Epidermal melanocyte (primary cell): ENCODE data around the gene HTD2.
"Not testable (repeated sequence)": the region's sequence is repeated elsewhere in the genome, so short reads cannot be mapped to it uniquely, and the experiment has no call there.

Experiments
- DNase-seq: peaks from one replicate; pipeline ENCODE4 v3.0.0; 2011; ENCODE audit warnings: low spot score; ENCODE audit not compliant: insufficient read length

The HTD2 gene

DNA sequence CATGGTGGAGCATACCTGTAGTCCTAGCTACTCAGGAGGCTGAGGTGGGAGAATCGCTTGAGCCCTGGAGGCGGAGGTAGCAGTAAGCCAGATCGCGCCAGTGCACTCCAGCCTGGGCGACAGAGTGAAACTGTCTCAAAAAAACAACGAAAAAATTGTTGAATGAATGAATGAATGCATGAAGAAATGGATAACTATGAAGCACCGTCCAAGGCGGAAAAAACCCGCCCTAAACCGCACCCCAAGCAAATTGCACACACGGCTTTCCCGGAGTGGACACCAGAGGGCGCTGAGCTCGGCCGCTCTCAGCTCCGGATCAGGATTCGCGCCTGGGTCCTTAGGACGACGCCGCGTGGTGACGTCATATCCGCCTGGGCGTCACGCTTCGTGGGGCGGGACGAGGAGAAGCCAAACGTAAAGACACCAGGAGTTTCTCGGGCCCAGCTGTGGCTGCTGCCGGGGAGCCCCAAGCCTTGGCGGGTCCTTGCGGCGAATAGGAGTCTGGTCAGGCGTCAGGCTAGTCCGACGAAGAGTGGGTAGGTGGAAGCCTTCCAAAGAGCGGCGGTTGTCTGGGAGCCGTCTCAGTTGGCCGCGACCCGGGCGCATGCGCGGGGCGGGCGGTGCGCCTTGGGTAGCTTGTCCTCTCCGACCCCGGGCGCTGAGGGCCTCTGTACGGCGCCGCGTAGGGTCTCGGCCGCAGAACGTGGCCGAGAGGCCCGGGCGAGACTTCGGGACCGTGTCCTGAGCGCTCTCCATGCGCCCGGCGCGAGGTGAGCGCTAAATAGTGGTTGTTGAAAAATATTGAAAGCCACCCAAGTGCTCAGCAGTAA is at the start of gene HTD2, which contains the start of gene RPP14:
Gene HTD2 (plus strand): TSS at position 639 of the 830 bp plus-strand sequence. CDS start 11,094 bp downstream, outside the sequence.
Gene RPP14 (plus strand): TSS at position 364 of the 830 bp plus-strand sequence. CDS start 4,085 bp downstream, outside the sequence.
- DNase-seq = peak; percentile 81

DNA sequence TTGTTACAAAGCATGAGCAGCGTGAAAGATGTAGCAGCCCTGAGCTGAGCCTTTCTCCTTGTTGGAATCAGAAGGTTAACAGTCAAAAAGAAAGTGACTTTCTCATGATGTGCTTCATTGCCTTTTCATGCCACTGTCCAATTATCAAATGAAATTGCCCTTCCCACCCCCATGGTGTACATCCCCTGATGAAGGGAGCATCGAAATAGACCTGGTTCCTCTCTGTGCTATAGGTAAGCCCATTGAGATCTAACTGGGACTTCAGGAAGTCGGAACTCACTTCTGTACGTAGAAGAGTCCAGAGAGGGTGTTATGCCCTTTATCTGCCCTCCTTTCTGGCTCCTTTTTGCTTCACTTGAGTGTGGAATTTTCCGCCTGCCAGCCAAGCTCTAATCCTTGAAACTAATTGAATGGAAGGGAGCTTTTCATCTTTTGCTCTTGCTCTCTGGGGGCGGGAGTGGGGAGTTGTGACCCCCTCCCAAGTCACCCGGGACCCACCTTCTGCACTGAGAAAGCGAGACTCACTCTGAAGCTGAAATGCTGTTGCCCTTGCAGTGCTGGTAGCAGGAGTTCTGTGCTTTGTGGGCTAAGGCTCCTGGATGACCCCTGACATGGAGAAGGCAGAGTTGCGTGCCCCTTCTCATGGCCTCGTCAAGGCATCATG is 47.8 kb upstream of the HTD2 start:
- DNase-seq = no peak

DNA sequence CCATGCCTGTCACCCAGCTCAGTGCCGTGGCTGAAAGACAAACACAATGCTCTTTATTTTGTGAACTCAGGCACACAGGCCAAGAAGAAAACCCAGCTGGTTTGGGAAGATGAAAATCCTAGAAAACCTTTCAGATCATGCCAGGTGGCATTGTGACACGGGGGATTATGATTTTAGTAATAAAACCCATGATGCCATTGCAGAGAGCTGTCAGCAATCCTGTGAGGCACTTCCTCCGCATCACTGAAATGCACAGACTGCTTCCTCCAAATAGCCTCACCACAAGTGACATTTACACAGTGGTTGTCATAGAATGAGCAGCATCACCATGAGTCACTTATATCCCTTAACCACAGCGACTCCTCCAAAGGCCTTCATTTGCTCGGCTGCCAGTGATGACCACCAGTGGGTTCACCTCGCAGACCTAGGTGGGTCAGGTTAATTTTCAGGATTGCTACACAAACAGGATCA is 46.0 kb upstream of the HTD2 start:
- DNase-seq = no peak

DNA sequence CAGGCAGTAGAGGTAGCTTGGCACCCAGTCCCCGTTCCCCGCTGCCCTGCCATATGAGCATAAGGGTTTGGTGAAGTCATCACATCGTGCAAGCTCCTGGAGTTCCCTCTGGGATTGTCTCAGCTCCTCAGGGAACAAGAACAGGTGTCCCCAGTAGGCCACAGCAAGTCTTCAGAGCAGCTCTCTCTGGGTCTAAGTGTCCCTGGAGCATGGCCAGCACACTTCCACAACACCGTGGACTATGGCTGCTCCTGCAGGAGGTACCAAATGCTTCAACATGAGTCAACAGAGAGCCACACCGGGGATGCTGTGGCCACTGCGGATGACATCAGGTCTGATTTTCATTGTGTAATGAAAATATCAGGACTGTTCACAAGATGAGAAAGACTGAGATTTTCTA is 45.6 kb upstream of the HTD2 start:
- no peak for DNase-seq

DNA sequence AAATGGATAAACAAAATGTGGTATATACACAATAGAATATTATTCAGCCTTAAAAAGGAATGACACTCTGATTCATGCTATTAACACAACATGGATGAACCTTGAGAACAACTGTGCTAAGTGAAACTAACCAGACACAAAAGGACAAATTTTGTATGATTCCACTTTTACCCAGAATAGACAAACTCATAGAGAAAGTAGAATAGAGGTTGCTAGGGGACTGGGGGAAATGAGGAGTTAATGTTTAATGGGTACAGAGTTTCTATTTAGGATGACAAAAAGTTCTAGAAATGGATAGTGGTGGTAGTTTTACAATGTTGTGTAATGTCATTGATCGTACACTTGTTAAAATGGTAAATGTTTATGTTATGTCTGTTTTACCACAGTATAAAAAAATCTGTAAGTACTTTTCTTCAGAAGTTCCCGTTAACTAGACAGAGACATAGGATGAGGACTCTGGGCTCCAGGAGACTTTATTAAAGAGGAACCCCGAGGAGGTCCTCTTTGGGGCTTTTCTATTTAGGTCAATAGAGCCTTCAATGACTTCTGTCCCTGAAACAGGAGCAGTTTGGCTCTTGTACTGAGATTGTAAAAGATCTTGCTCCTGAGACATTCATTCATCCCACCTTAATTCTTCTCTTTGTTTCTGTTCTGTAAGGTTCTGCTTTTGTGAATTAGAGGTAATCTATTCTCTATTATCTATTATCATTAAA is 44.2 kb upstream of the HTD2 start:
- DNase-seq = no peak

DNA sequence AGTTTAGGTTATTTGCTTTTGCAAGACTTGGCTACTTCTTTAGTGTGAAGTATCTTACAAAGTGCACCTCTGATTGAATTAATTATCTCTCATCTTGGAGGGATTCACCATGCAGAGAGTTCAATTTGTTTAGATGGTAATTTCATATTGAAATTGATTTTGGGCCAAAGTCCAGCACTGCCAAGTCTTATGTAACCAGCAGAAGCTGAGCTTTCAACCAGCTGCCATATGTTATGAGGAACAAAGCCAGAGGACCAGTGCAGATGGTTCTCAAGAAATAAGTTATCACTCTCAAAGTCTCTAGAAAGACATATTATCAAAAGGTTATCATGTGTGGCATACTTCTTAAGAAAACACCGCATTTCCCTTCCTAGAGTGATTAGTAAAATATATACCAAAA is 39.7 kb upstream of the HTD2 start:
- DNase-seq = no peak

DNA sequence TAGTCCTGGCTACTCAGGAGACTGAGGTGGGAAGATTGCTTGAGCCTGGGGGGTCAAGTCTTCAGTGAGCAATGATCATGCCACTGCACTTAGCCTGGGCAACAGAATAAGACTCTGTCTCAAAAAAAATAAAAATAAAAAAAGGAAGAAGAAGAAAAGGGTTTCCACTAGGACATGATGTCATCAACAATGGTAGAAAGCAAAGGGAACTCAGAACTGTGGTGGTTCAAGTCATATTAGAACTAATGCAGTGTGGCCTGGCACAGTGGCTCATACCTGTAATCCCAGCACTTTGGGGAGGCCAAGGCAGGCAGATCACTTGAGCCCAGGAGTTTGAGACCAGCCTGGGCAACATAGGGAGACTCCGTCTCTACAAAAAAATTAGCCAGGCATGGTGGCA is 38.8 kb upstream of the HTD2 start:
- DNase-seq = not testable (repeated sequence)

DNA sequence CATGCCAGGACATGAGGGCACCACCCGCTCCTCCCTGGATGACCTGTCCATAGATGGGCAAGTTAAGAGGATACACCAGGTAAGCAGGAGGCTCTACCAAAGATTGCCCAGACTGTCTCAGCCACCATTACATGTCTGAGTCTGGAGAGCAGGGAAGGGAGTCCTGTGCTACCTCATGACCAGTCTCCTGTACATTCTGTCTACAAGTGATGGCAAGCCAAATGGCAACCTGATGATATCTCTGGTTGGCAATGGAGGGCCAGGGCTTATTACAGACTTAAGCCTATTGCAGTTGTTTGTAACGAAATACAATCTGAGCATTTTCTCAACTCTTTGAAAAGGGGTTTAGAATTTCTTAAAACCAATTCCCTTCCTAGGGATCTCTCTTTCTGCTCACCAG is 37.0 kb upstream of the HTD2 start:
- DNase-seq = no peak

DNA sequence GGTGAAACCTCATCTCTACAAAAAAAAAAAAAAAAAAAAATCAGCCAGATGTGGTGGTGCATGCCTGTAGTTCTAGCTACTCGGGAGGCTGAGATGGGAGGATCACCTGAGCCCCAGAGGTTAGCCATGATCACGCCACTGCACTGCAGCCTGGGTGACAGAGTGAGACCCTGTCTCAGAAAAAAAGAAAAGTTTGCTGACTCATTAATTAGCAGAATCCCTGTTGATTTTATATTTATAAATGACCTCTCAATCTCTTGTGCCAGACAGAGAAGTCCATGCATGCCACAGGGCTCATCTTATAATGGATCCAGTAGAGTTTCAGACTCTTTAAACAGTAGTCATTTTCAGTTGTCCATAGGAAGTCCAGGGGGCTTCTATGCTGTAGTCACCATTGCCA is 35.8 kb upstream of the HTD2 start:
- no peak for DNase-seq

DNA sequence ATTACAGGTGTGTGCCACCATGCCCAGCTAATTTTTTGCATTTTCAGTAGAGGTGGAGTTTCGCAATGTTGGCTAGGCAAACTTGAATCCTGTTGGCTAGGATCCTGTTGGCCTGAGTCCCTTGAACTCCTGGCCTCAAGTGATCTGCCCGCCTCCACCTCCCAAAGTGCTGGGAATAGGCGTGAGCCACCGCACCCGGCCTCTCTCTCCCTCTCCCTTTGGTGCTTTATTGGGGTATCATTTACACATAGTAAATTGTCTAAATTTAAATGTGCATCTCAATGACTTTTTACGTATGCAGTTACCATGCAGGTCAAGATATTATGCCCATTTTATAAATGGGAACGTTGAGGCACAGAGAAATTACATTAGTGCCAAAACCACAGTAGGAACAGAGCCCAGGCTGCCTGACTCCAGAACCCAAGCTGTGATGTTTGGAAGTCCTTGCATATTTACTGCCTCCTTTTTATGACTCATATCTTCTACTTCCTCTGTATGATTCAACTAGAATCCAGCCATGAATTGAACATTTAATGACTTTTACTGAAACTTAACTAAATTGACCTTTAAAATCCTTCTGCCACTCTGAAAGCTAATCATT is 34.3 kb upstream of the HTD2 start:
- no peak for DNase-seq

DNA sequence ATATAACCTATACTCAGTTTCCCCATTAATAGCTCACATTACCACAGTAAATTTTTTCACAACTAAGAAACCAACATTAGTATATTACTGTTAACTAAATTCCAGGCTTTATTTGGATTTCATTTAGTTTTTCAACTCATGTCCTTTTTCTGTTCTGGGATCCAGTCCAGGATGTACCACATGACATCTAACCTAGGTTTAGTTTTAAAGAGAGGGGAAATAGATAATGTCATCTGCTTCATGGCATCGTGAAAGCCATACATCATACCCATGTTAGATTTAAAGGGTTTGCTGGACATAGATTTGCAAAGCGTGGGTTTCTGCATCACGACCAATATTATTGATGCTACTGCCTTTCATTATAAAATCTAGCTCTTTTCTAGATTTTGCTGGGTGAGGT is 33.4 kb upstream of the HTD2 start:
- DNase-seq = no peak

DNA sequence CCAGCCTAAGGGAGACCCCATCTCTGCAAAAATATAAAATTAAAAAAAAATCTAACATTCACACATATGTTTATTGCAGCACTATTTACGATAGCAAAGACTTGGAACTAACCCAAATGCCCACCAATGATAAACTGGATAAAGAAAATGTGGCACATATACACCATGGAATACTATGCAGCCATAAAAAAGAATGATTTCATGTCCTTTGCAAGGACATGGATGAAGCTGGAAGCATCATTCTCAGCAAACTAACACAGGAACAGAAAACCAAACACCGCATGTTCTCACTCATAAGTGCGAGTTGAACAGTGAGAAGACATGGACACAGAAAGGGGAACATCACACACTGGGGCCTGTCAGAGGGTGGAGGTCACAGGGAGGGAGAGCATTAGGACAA is 33.0 kb upstream of the HTD2 start:
- DNase-seq = not testable (repeated sequence)

DNA sequence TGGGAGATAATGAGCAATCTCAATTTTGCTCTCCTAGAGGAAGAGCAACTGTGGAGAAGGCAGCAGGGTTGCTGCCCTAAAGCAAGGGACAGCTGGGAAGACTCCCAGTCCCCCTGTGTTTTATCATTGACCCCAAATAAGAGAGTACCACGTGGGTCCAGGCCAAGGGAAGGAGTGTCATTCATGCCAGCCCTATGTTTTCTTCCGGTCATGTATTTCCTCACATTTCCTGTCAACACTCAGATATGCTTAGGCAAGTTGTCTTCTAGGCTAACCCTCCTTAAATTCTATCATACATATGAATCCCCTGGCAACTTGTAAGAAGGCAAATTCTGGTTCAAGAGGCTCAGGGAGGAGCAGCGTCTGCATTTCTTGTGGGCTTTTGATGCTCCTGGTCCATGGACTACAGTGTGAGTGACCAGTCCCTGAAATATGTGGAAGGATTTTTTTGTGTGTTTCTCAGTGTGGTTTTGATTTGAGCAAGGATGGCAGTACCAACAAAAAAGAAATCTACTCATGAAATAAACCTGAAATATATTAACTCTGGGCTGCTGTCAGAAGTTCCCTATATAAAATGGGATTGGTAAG is 32.2 kb upstream of the HTD2 start:
- no peak for DNase-seq

DNA sequence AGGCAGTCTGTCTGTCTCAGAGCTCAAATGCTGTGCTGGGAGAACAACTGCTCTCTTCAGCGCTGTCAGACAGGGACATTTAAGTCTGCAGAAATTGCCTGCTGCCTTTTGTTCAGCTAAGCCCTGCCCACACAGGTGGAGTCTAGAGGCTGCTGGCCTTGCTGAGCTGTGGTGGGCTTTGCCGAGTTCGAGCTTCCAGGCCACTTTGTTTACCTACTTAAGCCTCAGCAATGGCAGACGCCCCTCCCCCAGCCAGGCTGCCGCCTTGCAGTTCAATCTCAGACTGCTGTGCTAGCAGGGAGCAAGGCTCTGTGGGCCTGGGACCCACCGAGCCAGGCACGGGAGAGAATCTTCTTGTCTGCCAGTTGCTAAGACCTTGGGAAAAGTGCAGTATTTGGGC is 25.3 kb upstream of the HTD2 start:
- DNase-seq = no peak

DNA sequence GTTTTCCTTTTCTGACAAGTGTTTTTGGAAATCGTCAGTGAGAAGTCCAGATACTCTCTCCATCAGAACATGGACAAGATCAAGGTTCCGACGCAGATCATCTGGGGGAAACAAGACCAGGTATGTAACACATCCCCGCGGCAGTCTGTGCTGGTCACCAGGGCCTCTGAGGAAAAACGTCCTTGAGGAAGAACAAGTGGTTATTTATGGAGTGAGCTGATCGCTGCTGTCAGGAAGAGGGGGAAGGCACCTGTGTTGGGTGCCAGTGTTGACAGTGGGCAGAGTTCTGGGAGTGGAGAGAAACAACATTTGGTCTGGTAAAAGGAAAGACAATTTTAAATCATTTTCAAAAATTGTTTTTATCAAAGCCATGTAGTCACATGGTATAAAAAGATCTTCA is 21.0 kb upstream of the HTD2 start:
- no peak for DNase-seq

DNA sequence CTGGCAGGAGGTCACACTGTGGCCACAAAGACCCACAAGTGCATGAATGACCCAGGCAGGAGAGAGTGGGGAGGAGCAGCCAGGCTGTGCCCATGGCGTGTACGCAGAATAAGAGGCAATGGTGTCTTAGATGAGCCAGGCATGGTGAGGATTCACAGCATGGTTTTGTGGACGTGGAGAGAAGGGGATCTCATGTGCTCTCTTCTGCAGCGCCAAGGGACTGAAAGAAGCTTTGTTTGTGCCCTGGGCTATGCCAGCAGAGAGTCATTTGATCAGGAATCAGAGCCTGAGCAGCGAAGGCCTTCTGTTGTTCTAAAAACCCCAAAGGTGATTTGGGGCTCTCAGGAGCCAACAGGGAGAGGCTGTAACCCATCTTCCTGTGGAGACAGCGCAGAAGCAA is 19.0 kb upstream of the HTD2 start:
- DNase-seq = peak; percentile 56

DNA sequence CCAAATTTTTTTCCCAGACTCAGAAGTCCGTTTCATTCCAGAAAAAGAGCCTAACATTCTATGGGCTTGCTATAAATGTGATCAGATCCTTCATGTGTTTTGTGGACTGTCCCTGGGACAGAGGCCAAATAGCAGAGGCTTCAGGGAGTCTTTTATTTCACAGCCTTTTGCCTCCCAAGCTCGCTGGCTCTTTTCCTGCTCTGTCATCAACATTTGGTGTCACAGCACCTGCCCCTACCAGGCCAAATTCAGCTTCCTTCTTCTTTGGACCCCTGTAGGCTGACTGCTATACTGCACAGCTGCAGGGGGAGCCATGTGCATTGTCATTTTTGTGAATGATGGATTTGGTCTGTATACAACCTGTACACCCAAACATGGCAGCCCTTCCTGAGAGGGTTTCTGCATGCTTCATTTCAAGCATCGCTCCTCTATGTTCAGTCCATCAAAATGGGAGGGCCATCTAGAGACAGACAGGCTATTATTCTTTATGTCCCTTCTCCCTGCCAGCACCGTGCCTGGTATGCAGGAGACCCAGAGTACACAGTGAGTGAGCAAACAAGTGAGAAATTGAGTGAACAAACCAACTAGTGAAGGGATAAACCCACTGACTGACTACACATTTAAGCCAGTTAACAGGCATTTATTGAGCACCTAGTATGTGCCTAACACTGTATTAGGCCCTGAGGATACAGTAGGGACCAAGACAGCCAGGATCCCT is 18.1 kb upstream of the HTD2 start:
- DNase-seq = no peak

DNA sequence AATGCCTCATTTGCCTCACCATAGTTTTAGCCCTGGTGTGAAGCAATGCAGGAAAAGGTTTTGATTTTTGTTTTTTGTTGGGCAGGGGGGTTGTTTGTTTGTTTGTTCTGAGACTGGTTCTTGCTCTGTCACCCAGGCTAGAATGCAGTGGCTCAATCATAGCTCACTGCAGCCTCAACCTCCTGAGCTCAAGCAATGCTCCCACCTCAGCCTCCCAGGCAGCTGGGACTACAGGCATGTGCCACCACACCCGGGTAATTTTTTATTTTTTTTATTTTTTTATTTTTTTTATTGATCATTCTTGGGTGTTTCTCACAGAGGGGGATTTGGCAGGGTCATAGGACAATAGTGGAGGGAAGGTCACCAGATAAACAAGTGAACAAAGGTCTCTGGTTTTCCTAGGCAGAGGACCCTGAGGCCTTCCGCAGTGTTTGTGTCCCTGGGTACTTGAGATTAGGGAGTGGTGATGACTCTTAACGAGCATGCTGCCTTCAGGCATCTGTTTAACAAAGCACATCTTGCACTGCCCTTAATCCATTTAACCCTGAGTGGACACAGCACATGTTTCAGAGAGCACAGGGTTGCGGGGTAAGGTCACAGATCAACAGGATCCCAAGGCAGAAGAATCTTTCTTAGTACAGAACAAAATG is 17.2 kb upstream of the HTD2 start:
- DNase-seq = not testable (repeated sequence)

DNA sequence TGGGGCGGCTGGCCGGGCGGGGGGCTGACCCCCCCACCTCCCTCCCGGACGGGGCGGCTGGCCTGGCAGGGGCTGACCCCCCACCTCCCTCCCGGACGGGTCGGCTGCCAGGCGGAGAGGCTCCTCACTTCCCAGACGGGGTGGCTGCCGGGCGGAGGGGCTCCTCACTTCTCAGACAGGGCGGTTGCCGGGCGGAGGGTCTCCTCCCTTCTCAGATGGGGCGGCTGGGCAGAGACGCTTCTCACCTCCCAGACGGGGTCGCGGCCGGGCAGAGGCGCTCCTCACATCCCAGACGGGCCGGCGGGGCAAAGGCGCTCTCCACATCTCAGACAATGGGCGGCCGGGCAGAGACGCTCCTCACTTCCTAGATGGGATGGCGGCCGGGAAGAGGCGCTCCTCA is 15.9 kb upstream of the HTD2 start:
- not testable (repeated sequence) for DNase-seq
